ENCODE results near the gene HDAC4.
A peak's percentile ranks its signal among the peaks of the same experiment; 100 is the strongest.

Gene HDAC4

GRCh38 chr2:239370876-239371725, 29.7 kb downstream of the HDAC4 start:
- in situ Hi-C loops (cut with MboI; ENCODE audit: low pct_unique_long_range_greater_than_20kb, low sequenced_read_pairs, unreplicated experiment), result no loop called here
- DNase-seq (ENCODE audit: low spot score), result no peak
- no peak for TF ChIP-seq CTCF (IDR thresholded peaks at IDR 0.05; ENCODE audit: extremely low read depth, insufficient read depth, missing control alignments)

DNA sequence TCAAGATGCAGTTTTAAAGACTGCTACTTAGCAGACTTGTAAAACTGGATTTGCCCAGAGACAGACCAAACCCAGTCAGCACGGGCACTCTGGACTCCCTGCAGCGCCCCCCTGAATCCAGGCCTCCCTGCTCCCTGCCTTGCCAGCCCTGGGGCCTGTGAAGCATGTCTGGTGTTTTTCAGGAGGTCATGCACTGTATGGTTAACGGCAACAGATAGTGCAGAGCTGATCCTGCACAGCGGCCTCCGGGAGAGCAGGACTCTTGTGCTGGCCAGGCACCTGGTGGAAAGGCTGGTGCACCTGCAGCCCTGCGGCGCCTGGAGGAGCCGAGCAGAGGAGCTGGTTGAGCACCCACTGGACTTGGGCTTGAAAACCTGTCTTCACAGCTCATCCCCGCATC, 30.4 kb downstream of the HDAC4 start:
- no peak for DNase-seq (ENCODE audit: low spot score)
- in situ Hi-C loops (cut with MboI; ENCODE audit: low pct_unique_long_range_greater_than_20kb, low sequenced_read_pairs, unreplicated experiment), result no loop called here
- no peak for TF ChIP-seq CTCF (IDR thresholded peaks at IDR 0.05; ENCODE audit: extremely low read depth, insufficient read depth, missing control alignments)

GRCh38 chr2:239369631-239370161, 31.1 kb downstream of the HDAC4 start:
- in situ Hi-C loops (cut with MboI; ENCODE audit: low pct_unique_long_range_greater_than_20kb, low sequenced_read_pairs, unreplicated experiment), result no loop called here
- TF ChIP-seq CTCF (IDR thresholded peaks at IDR 0.05; ENCODE audit: extremely low read depth, insufficient read depth, missing control alignments), result no peak
- peak; percentile 85 for DNase-seq (ENCODE audit: low spot score)

GRCh38 chr2:239368906-239369552, 31.8 kb downstream of the HDAC4 start:
- in situ Hi-C loops (cut with MboI; ENCODE audit: low pct_unique_long_range_greater_than_20kb, low sequenced_read_pairs, unreplicated experiment), result no loop called here
- TF ChIP-seq CTCF (IDR thresholded peaks at IDR 0.05; ENCODE audit: extremely low read depth, insufficient read depth, missing control alignments), result no peak
- no peak for DNase-seq (ENCODE audit: low spot score)

DNA sequence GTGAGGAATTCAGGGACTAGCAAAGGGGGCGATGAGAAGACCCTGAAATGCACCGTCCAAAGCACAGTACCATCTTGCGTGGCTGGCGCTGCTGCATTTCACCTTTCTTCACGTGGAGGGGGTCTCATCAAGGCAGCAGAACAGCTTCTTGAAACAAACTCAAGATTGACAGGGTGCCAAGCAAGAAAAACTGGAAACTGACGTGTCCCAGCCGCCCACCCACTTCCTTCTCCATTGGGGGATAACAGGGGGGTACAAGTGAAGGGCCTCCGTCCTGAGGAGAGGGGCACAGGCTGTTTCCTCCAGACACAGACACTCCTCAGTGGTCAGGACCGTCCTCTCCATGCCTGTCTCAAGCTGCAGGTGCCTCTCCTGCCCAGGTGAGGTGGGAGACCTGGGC, 32.5 kb downstream of the HDAC4 start:
- no peak for DNase-seq (ENCODE audit: low spot score)
- in situ Hi-C loops (cut with MboI; ENCODE audit: low pct_unique_long_range_greater_than_20kb, low sequenced_read_pairs, unreplicated experiment), result no loop called here
- no peak for TF ChIP-seq CTCF (IDR thresholded peaks at IDR 0.05; ENCODE audit: extremely low read depth, insufficient read depth, missing control alignments)

GRCh38 chr2:239366740-239367139, 34.1 kb downstream of the HDAC4 start:
- in situ Hi-C loops (cut with MboI; ENCODE audit: low pct_unique_long_range_greater_than_20kb, low sequenced_read_pairs, unreplicated experiment), result no loop called here
- no peak for TF ChIP-seq CTCF (IDR thresholded peaks at IDR 0.05; ENCODE audit: extremely low read depth, insufficient read depth, missing control alignments)
- no peak for DNase-seq (ENCODE audit: low spot score)

Measured in GM13977 (cell line).